ENCODE measurements around the gene TXN. TPM values are rescaled to one million over a fixed set of nuclear protein-coding genes. Genes with fewer than 3 reads are reported as not detected.

The TXN gene
- 100 to 1,000 TPM; 554 to 573 TPM for total RNA-seq

GRCh38 chr9:110256380-110257096 lies at the start of gene TXN:
Gene TXN (minus strand): TSS chr9:110256507. CDS start chr9:110256435, 72 bp downstream.
- ChIA-PET POLR2A (interaction anchor here (1.2 to 1.7 kb wide), 5 partner anchors 14 to 1375 kb away, joined by 3 to 9 read pairs (median 5); partner anchors contain the start of gene DNAJC25), CTCF (interaction anchor here (0.8 kb wide), 1 partner anchor 353 kb away, joined by 3 read pairs; no protein-coding TSS in a partner anchor)
- intact Hi-C loops (cut with micrococcal nuclease), result loop anchor here (1.0 to 10.0 kb wide), 11 partner anchors 61 to 1658 kb away; partner anchors contain the start of genes ABITRAM, ECPAS and ELP1
- Mint-ChIP-seq H3K27ac (peak within 1 kb of the TSS; percentile 97), H3K4me3 (peak within 1 kb of the TSS; percentile 90), H3K27me3 (no peaks in the 10 kb centered on the region), H3K9me3 (no peaks in the 10 kb centered on the region), H3K4me1 (ENCODE audit: low read depth) (peaks cover 57% of the 10 kb centered on the region), H3K36me3 (peaks cover 28% of the 10 kb centered on the region)
- peak; percentile 95 for DNase-seq

- peaks cover 15% of the 10 kb centered on the region for H3K27me3 Mint-ChIP-seq
- H3K27ac Mint-ChIP-seq, result no peak overlapping the region
- POLR2A ChIA-PET, result no interaction called here
- no peaks in the 10 kb centered on the region for H3K9me3 Mint-ChIP-seq
- CTCF ChIA-PET, result no interaction called here
- DNase-seq, result no peak
- H3K4me1 Mint-ChIP-seq (ENCODE audit: low read depth), result no peaks in the 10 kb centered on the region
- H3K36me3 Mint-ChIP-seq, result no peaks in the 10 kb centered on the region
- intact Hi-C loops (cut with micrococcal nuclease), result no loop called here
- H3K4me3 Mint-ChIP-seq, result no peak overlapping the region
Measured at GRCh38 chr9:110303133-110303532, 46.8 kb upstream of the TXN start.

DNA sequence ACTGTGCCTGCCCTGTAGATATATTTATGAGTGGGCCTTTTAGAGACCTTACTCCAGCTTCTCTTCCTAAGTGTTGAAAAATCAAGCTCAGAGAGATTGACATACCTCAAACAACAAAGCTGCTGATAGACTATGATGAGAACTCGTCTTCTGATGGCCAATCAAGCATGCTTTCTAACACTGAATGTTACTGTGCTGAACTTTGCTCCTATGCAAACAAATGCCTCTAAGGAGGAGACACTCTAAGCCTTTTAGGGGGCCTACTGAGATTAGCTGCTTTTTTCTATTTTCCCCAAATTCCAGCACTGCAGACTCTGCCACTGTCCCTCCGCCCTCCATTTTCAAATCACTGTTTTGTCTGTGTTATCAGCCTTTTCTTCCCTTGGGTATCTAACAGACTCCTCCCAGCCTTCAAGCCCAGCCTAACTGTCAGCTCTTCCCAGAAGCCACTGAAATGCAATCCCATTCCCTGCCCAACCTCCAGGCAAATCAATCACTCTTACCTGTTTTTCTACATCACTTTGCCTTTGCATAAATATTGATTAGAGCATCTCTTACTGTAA lies 41.8 kb upstream of the TXN start:
- Mint-ChIP-seq H3K4me3 (no peak overlapping the region), H3K4me1 (ENCODE audit: low read depth) (no peaks in the 10 kb centered on the region), H3K36me3 (no peaks in the 10 kb centered on the region), H3K27me3 (peaks cover 8% of the 10 kb centered on the region), H3K9me3 (no peaks in the 10 kb centered on the region), H3K27ac (no peak overlapping the region)
- CTCF ChIA-PET, result no interaction called here
- DNase-seq, result no peak
- intact Hi-C loops (cut with micrococcal nuclease), result no loop called here
- POLR2A ChIA-PET, result no interaction called here

GRCh38 chr9:110293248-110293647 lies 36.9 kb upstream of the TXN start:
- DNase-seq, result no peak
- CTCF ChIA-PET, result no interaction called here
- H3K27ac Mint-ChIP-seq, result no peak overlapping the region

DNA sequence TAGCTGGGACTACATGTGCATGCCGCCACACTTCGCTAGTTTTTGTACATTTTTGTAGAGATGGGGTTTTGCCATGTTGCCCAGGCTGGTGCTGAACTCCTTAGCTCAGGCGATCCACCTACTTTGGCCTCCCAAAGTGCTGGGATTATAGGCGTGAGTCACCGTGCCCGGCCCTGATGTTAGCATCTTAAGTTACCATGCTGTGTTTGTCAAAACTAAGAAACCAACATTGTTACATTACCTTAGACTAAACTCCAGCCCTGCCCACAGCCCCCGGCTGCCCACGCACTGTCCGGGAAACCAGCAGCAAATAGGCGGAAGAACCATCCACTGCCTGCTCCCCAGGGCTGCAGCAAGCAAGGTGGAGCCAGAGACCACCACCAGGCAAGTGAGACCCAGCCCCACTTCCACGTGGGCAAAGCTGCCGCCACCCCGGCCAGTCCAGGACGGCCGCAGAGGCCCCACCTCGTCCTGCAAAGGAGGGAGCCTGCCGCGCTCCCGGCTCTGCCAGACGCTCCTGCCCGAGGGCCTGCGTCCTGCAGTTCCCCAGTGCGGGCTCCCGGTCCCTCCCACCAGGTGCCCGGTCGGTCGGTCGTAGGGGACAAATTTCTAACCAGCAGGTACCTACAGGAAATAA lies 35.7 kb upstream of the TXN start:
- Mint-ChIP-seq H3K27ac (no peak overlapping the region), H3K36me3 (no peaks in the 10 kb centered on the region), H3K4me1 (ENCODE audit: low read depth) (no peaks in the 10 kb centered on the region), H3K9me3 (no peaks in the 10 kb centered on the region), H3K27me3 (no peaks in the 10 kb centered on the region), H3K4me3 (no peak overlapping the region)
- POLR2A ChIA-PET, result no interaction called here
- CTCF ChIA-PET, result no interaction called here
- intact Hi-C loops (cut with micrococcal nuclease), result no loop called here
- DNase-seq, result no peak

More at GRCh38 chr9:110293248-110293647, 36.9 kb upstream of the TXN start:
- H3K36me3 Mint-ChIP-seq, result no peaks in the 10 kb centered on the region
- H3K27me3 Mint-ChIP-seq, result no peaks in the 10 kb centered on the region
- no peaks in the 10 kb centered on the region for H3K9me3 Mint-ChIP-seq
- H3K4me3 Mint-ChIP-seq, result no peak overlapping the region
- intact Hi-C loops (cut with micrococcal nuclease), result no loop called here
- POLR2A ChIA-PET, result no interaction called here
- H3K4me1 Mint-ChIP-seq (ENCODE audit: low read depth), result no peaks in the 10 kb centered on the region

DNA sequence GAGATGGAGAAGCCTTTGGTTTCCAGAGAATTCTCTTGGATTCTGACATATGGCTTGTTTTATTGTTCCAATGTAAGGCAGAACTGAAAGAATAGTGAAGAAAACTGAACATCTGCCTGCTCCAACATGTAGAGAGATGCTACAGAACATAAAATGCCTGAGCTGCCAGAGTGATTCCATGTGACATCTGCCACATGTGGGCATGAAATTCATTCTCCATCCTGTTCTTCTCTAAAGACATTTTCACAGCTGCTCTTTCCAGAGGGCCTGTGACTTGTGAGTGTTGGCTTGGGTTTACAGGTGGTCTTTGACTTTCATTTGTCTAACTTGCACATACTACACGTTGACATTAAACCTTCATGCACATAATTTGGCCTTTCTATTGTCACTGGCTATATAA lies 33.7 kb upstream of the TXN start:
- Mint-ChIP-seq H3K36me3 (no peaks in the 10 kb centered on the region), H3K27ac (no peak overlapping the region), H3K27me3 (peaks cover 1% of the 10 kb centered on the region), H3K9me3 (no peaks in the 10 kb centered on the region), H3K4me1 (ENCODE audit: low read depth) (peaks cover 3% of the 10 kb centered on the region), H3K4me3 (no peak overlapping the region)
- DNase-seq, result no peak
- intact Hi-C loops (cut with micrococcal nuclease), result no loop called here
- ChIA-PET CTCF (no interaction called here), POLR2A (no interaction called here)

DNA sequence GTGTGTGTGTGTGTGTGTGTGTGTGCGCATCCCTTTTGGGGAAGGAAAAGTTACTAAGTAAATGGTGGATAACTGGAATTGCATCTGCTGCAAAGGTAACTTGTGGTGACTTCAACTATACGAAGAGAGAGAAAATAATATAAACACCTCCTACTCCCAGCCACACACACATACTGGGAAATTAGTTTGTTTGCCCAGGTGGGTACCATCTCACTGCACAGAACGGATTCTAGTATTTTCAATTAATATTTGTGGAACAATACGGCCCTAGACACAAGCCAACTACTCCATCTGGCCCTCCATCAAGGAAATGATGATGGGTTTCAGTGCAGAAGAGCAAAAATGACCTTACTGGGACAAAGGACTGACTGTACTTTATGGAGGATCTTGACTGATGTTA lies 32.2 kb upstream of the TXN start:
- H3K9me3 Mint-ChIP-seq, result no peaks in the 10 kb centered on the region
- H3K4me3 Mint-ChIP-seq, result no peak overlapping the region
- ChIA-PET CTCF (no interaction called here), POLR2A (no interaction called here)
- H3K27me3 Mint-ChIP-seq, result peaks cover 9% of the 10 kb centered on the region
- no peak for DNase-seq
- intact Hi-C loops (cut with micrococcal nuclease), result no loop called here
- no peak overlapping the region for H3K27ac Mint-ChIP-seq
- no peaks in the 10 kb centered on the region for H3K36me3 Mint-ChIP-seq
- peaks cover 3% of the 10 kb centered on the region for H3K4me1 Mint-ChIP-seq (ENCODE audit: low read depth)

DNA sequence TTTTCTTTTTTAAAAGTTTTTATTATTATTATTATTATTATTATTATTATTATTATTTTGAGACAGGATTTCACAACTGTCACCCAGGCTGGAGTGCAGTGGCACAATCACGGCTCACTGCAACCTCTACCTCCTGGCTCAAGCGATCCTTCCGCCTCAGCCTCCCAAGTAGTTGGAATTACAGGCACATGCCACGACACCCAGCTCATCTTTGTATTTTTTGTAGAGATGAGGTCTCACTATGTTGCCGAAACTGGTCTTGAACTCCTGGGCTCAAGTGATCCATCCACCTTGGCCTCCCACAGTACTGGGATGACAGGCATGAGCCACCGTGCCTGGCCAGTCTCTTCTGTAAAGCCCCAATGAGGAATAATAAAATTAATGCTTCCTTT lies 31.0 kb upstream of the TXN start:
- Mint-ChIP-seq H3K36me3 (no peaks in the 10 kb centered on the region), H3K4me1 (ENCODE audit: low read depth) (peaks cover 3% of the 10 kb centered on the region), H3K9me3 (no peaks in the 10 kb centered on the region), H3K4me3 (no peak overlapping the region), H3K27ac (no peak overlapping the region), H3K27me3 (peaks cover 11% of the 10 kb centered on the region)
- POLR2A ChIA-PET, result no interaction called here
- intact Hi-C loops (cut with micrococcal nuclease), result no loop called here
- CTCF ChIA-PET, result no interaction called here
- no peak for DNase-seq

- H3K36me3 Mint-ChIP-seq, result no peaks in the 10 kb centered on the region
- no peak for DNase-seq
- H3K9me3 Mint-ChIP-seq, result no peaks in the 10 kb centered on the region
- intact Hi-C loops (cut with micrococcal nuclease), result no loop called here
- H3K4me1 Mint-ChIP-seq (ENCODE audit: low read depth), result peaks cover 3% of the 10 kb centered on the region
- no peak overlapping the region for H3K4me3 Mint-ChIP-seq
- no peak overlapping the region for H3K27ac Mint-ChIP-seq
- H3K27me3 Mint-ChIP-seq, result peaks cover 16% of the 10 kb centered on the region
- CTCF ChIA-PET, result interaction anchor here (1.2 kb wide), 1 partner anchor 65 kb away, joined by 3 read pairs; no protein-coding TSS in a partner anchor
- POLR2A ChIA-PET, result no interaction called here
Measured at GRCh38 chr9:110284211-110284844, 28.0 kb upstream of the TXN start.

GRCh38 chr9:110283751-110284150 lies 27.4 kb upstream of the TXN start:
- DNase-seq, result no peak
- Mint-ChIP-seq H3K4me1 (ENCODE audit: low read depth) (peaks cover 3% of the 10 kb centered on the region), H3K27me3 (peaks cover 19% of the 10 kb centered on the region), H3K4me3 (no peak overlapping the region), H3K27ac (no peak overlapping the region), H3K9me3 (no peaks in the 10 kb centered on the region), H3K36me3 (no peaks in the 10 kb centered on the region)
- CTCF ChIA-PET, result interaction anchor here (1.2 kb wide), 1 partner anchor 65 kb away, joined by 3 read pairs; no protein-coding TSS in a partner anchor
- intact Hi-C loops (cut with micrococcal nuclease), result no loop called here
- POLR2A ChIA-PET, result no interaction called here

GRCh38 chr9:110282739-110283081 lies 26.4 kb upstream of the TXN start:
- POLR2A ChIA-PET, result no interaction called here
- intact Hi-C loops (cut with micrococcal nuclease), result no loop called here
- H3K36me3 Mint-ChIP-seq, result no peaks in the 10 kb centered on the region

GRCh38 chr9:110282018-110282738 lies 25.9 kb upstream of the TXN start:
- H3K27me3 Mint-ChIP-seq, result peaks cover 19% of the 10 kb centered on the region
- intact Hi-C loops (cut with micrococcal nuclease), result no loop called here
- POLR2A ChIA-PET, result no interaction called here
- peaks cover 3% of the 10 kb centered on the region for H3K4me1 Mint-ChIP-seq (ENCODE audit: low read depth)
- no peaks in the 10 kb centered on the region for H3K36me3 Mint-ChIP-seq
- no peak overlapping the region for H3K4me3 Mint-ChIP-seq
- H3K27ac Mint-ChIP-seq, result no peak overlapping the region
- DNase-seq, result no peak
- H3K9me3 Mint-ChIP-seq, result no peaks in the 10 kb centered on the region
- CTCF ChIA-PET, result no interaction called here

More at GRCh38 chr9:110282739-110283081, 26.4 kb upstream of the TXN start:
- Mint-ChIP-seq H3K9me3 (no peaks in the 10 kb centered on the region), H3K4me3 (no peak overlapping the region), H3K27ac (no peak overlapping the region), H3K4me1 (ENCODE audit: low read depth) (peaks cover 3% of the 10 kb centered on the region), H3K27me3 (peaks cover 19% of the 10 kb centered on the region)
- CTCF ChIA-PET, result no interaction called here
- DNase-seq, result no peak
